8988T (cell line): ENCODE data around the gene CLSTN1.

Source experiments
- DNase-seq: peaks from one replicate; pipeline ENCODE4 v3.0.0; 2011

The CLSTN1 gene

GRCh38 chr1:9850442-9851162 lies 26.8 kb upstream of the CLSTN1 start:
- DNase-seq, result no peak

- DNase-seq, result no peak
Measured at GRCh38 chr1:9849691-9850441, 26.1 kb upstream of the CLSTN1 start.

- no peak for DNase-seq
Measured at GRCh38 chr1:9848022-9848421, 24.3 kb upstream of the CLSTN1 start.

- DNase-seq, result no peak
Measured at GRCh38 chr1:9847269-9847668, 23.5 kb upstream of the CLSTN1 start.

GRCh38 chr1:9846611-9847171 lies 22.9 kb upstream of the CLSTN1 start:
- no peak for DNase-seq

- DNase-seq, result no peak
Measured at GRCh38 chr1:9845914-9846313, 22.1 kb upstream of the CLSTN1 start.

- DNase-seq, result no peak
Measured at GRCh38 chr1:9844756-9845155, 21.0 kb upstream of the CLSTN1 start.

GRCh38 chr1:9844106-9844505 lies 20.3 kb upstream of the CLSTN1 start:
- no peak for DNase-seq

GRCh38 chr1:9843576-9843945 lies 19.8 kb upstream of the CLSTN1 start:
- DNase-seq, result no peak

GRCh38 chr1:9842781-9843575 lies 19.2 kb upstream of the CLSTN1 start:
- DNase-seq, result no peak

- no peak for DNase-seq
Measured at GRCh38 chr1:9842073-9842711, 18.4 kb upstream of the CLSTN1 start.

- no peak for DNase-seq
Measured at GRCh38 chr1:9841460-9841859, 17.7 kb upstream of the CLSTN1 start.

GRCh38 chr1:9840176-9840575 lies 16.4 kb upstream of the CLSTN1 start:
- no peak for DNase-seq

- DNase-seq, result no peak
Measured at GRCh38 chr1:9838946-9839345, 15.2 kb upstream of the CLSTN1 start.

GRCh38 chr1:9836632-9836960 lies 12.8 kb upstream of the CLSTN1 start:
- no peak for DNase-seq

- DNase-seq, result no peak
Measured at GRCh38 chr1:9835758-9836631, 12.2 kb upstream of the CLSTN1 start.

GRCh38 chr1:9835404-9835757 lies 11.6 kb upstream of the CLSTN1 start:
- DNase-seq, result no peak

- no peak for DNase-seq
Measured at GRCh38 chr1:9833632-9834031, 9.9 kb upstream of the CLSTN1 start.

GRCh38 chr1:9827558-9828185 lies 3.9 kb upstream of the CLSTN1 start:
- DNase-seq, result no peak

GRCh38 chr1:9826616-9827015 lies 2.9 kb upstream of the CLSTN1 start:
- no peak for DNase-seq

GRCh38 chr1:9826087-9826486 lies 2.3 kb upstream of the CLSTN1 start:
- DNase-seq, result no peak
